ENCODE measurements around the gene DUS1L.

The DUS1L gene

DNA sequence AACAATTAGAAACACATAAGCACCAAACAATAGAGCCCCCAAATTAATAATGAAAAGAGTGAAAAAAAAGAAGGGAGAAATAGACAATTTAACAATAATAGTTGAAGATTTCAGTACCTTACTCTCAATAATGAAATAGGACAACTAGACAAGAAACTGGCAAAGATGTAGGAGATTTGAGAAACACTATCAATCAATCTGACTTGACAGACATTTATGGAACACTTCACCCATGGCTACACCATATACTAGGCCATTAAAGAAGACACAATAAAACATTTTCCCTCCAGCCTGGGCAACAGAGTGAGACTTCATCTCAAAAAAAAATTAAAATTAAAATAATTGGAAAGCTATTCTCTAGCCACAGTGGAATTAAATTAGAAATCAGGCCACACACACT, 5.0 kb upstream of the DUS1L start:
- H3K9me2 ChIP-seq (ENCODE audit: low read depth, low read length): no peaks in the 10 kb centered on the region
- H3K9ac ChIP-seq (ENCODE audit: low read length): no peak overlapping the region
- no peak overlapping the region for H3K4me3 ChIP-seq (ENCODE audit: low read depth, low read length, poor library complexity, severe bottlenecking)
- peaks cover under 1% of the 10 kb centered on the region; the same call in 1 of the 2 replicates for H3F3A ChIP-seq (ENCODE audit: insufficient read depth, low read length)
- TF ChIP-seq, protein P1, sequence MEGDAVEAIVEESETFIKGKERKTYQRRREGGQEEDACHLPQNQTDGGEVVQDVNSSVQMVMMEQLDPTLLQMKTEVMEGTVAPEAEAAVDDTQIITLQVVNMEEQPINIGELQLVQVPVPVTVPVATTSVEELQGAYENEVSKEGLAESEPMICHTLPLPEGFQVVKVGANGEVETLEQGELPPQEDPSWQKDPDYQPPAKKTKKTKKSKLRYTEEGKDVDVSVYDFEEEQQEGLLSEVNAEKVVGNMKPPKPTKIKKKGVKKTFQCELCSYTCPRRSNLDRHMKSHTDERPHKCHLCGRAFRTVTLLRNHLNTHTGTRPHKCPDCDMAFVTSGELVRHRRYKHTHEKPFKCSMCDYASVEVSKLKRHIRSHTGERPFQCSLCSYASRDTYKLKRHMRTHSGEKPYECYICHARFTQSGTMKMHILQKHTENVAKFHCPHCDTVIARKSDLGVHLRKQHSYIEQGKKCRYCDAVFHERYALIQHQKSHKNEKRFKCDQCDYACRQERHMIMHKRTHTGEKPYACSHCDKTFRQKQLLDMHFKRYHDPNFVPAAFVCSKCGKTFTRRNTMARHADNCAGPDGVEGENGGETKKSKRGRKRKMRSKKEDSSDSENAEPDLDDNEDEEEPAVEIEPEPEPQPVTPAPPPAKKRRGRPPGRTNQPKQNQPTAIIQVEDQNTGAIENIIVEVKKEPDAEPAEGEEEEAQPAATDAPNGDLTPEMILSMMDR (IDR thresholded peaks at IDR 0.05; ENCODE audit: low read length): no peak
- TF ChIP-seq EZH2 (IDR thresholded peaks at IDR 0.05; ENCODE audit: borderline replicate concordance, low read length): no peak
- no peak overlapping the region for H3K27ac ChIP-seq (ENCODE audit: low read depth, low read length, poor library complexity, severe bottlenecking)
- H3K27me3 ChIP-seq (ENCODE audit: insufficient read depth, low read length): peaks cover 4% of the 10 kb centered on the region; the same call in 1 of the 2 replicates
- no peaks in the 10 kb centered on the region for H3K79me2 ChIP-seq (ENCODE audit: insufficient read depth, low read length)
- peaks cover 8% of the 10 kb centered on the region for H3K4me1 ChIP-seq (ENCODE audit: insufficient read depth, low read length, severe bottlenecking)
- H2AFZ ChIP-seq (ENCODE audit: low read length): no peak overlapping the region
- no peaks in the 10 kb centered on the region for H3K36me3 ChIP-seq (ENCODE audit: insufficient read depth, low read length)
- no peak overlapping the region for H3K4me2 ChIP-seq (ENCODE audit: low read length)
- no peaks in the 10 kb centered on the region for H3K9me3 ChIP-seq (ENCODE audit: low read length)
- no peaks in the 10 kb centered on the region for H4K20me1 ChIP-seq (ENCODE audit: insufficient read depth, low read length)

DNA sequence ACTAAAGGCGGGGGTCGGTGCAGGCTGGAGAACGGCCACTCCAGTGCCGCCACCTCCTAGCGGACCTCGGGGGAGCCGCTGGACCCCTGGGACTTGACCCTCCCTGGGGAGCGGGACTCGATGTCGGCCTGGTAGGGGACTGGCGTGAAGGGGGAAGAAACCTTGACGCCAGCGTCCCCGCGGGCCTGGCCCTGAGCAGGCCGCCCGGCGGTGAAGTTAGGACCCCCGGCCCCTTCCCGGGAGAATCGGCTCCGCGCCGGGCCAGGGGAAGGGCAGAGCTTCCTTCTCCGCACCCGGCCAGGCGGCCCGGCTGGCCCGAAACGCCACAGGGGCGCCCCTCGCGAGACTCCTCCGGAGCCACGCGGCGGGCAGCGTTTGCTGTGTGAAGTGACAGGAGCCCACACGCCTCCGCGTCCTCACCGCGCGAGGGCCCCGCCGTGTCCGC, 389 bp downstream of the DUS1L start:
- peak overlapping the region; percentile 90 for H3K4me2 ChIP-seq (ENCODE audit: low read length)
- no peaks in the 10 kb centered on the region for H3K27me3 ChIP-seq (ENCODE audit: insufficient read depth, low read length)
- H3K4me1 ChIP-seq (ENCODE audit: insufficient read depth, low read length, severe bottlenecking): peaks cover 25% of the 10 kb centered on the region
- no peak overlapping the region for H2AFZ ChIP-seq (ENCODE audit: low read length)
- H3K36me3 ChIP-seq (ENCODE audit: insufficient read depth, low read length): peaks cover 37% of the 10 kb centered on the region; the same call in 1 of the 2 replicates
- H3K9ac ChIP-seq (ENCODE audit: low read length): peak overlapping the region; percentile 76
- no peaks in the 10 kb centered on the region for H3K79me2 ChIP-seq (ENCODE audit: insufficient read depth, low read length)
- H3F3A ChIP-seq (ENCODE audit: insufficient read depth, low read length): no peaks in the 10 kb centered on the region
- H3K27ac ChIP-seq (ENCODE audit: low read depth, low read length, poor library complexity, severe bottlenecking): peak overlapping the region; percentile 29
- no peaks in the 10 kb centered on the region for H3K9me3 ChIP-seq (ENCODE audit: low read length)
- H4K20me1 ChIP-seq (ENCODE audit: insufficient read depth, low read length): no peaks in the 10 kb centered on the region
- no peak for TF ChIP-seq EZH2 (IDR thresholded peaks at IDR 0.05; ENCODE audit: borderline replicate concordance, low read length)
- TF ChIP-seq, protein P1 (IDR thresholded peaks at IDR 0.05; ENCODE audit: low read length): no peak
- H3K9me2 ChIP-seq (ENCODE audit: low read depth, low read length): no peaks in the 10 kb centered on the region
- peak overlapping the region; percentile 79 for H3K4me3 ChIP-seq (ENCODE audit: low read depth, low read length, poor library complexity, severe bottlenecking)

DNA sequence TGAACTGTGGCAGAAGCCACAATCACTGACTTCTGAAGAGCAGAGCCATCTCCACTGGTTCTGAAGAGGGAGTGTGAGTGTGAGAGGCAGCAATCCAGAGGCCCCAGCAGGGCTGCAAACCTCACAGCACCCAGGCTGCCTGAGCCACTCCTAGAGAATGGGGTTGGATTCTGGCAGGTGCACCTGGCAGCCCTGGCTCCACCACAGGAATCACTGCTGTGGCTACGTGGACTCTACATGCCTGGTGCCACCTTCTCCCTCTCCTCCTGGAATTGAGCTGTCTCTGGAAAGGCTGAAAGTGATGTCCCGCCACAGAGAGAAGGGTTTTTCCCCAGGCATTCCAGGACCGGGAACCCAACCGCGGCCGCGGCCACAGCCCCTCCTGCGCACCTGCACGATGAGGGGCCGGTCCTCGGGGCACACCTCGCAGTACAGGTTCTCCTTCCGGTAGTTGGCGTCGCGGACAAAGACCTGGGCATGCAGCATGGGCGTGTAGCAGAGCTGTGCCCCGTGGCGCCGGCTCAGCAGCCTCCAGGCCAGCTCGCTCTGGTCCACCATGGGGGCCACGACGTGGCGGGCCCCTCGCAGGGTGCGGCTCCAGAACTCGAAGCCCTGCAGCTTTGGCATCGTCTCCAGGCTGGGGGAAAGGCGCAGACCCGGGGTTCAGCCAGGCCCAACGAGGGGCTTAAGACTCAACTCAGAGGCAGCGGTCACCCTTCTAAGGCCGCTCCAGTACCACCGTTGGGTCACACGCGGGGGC, 991 bp downstream of the DUS1L start:
- no peaks in the 10 kb centered on the region for H3K27me3 ChIP-seq (ENCODE audit: insufficient read depth, low read length)
- peaks cover 25% of the 10 kb centered on the region for H3K4me1 ChIP-seq (ENCODE audit: insufficient read depth, low read length, severe bottlenecking)
- peak overlapping the region; percentile 29 for H3K27ac ChIP-seq (ENCODE audit: low read depth, low read length, poor library complexity, severe bottlenecking)
- no peak overlapping the region for H2AFZ ChIP-seq (ENCODE audit: low read length)
- H3K9ac ChIP-seq (ENCODE audit: low read length): peak overlapping the region; percentile 76
- H3K9me3 ChIP-seq (ENCODE audit: low read length): no peaks in the 10 kb centered on the region
- H3K79me2 ChIP-seq (ENCODE audit: insufficient read depth, low read length): no peaks in the 10 kb centered on the region
- no peaks in the 10 kb centered on the region for H4K20me1 ChIP-seq (ENCODE audit: insufficient read depth, low read length)
- peaks cover 43% of the 10 kb centered on the region for H3K36me3 ChIP-seq (ENCODE audit: insufficient read depth, low read length)
- no peak for TF ChIP-seq EZH2 (IDR thresholded peaks at IDR 0.05; ENCODE audit: borderline replicate concordance, low read length)
- TF ChIP-seq, protein P1 (IDR thresholded peaks at IDR 0.05; ENCODE audit: low read length): no peak
- H3F3A ChIP-seq (ENCODE audit: insufficient read depth, low read length): no peaks in the 10 kb centered on the region
- H3K4me3 ChIP-seq (ENCODE audit: low read depth, low read length, poor library complexity, severe bottlenecking): peak overlapping the region; percentile 79
- no peaks in the 10 kb centered on the region for H3K9me2 ChIP-seq (ENCODE audit: low read depth, low read length)
- H3K4me2 ChIP-seq (ENCODE audit: low read length): peak overlapping the region; percentile 90
